OCI-LY1 (cell line): ENCODE results near the gene CRYBG3.

Source experiments
- H2AFZ ChIP-seq: fragments of 200-600 bp; sonication (generic), shearing (Covaris generic); 2 replicates; pipeline ENCODE4 v1.6.0; 2014; ENCODE audit warnings: antibody characterized with exemption, mild to moderate bottlenecking, low read length
- H3F3A ChIP-seq: fragments of 200-600 bp; sonication (generic), shearing (Covaris generic); 2 replicates; pipeline ENCODE4 v1.6.0; 2014; ENCODE audit warnings: mild to moderate bottlenecking, antibody characterized with exemption, low read length, moderate library complexity; ENCODE audit not compliant: insufficient read depth
- H3K27ac ChIP-seq: fragments of 200-600 bp; sonication (generic); 2 replicates; pipeline ENCODE4 v1.5.1; 2014; ENCODE audit warnings: low read length, mixed run types, mild to moderate bottlenecking, low read depth; ENCODE audit not compliant: poor library complexity, severe bottlenecking
- H3K27me3 ChIP-seq: fragments of 200-600 bp; sonication (generic); 2 replicates; pipeline ENCODE4 v1.6.0; 2014; ENCODE audit warnings: antibody characterized with exemption, mild to moderate bottlenecking, low read length, moderate library complexity; ENCODE audit not compliant: insufficient read depth
- H3K36me3 ChIP-seq: fragments of 200-600 bp; sonication (generic); 2 replicates; pipeline ENCODE4 v1.6.1; 2014; ENCODE audit warnings: mild to moderate bottlenecking, antibody characterized with exemption, low read length, moderate library complexity, mixed read lengths; ENCODE audit not compliant: insufficient read depth
- H3K4me1 ChIP-seq: fragments of 200-600 bp; sonication (generic); 2 replicates; pipeline ENCODE4 v1.5.1; 2014; ENCODE audit warnings: mild to moderate bottlenecking, low read length, moderate library complexity; ENCODE audit not compliant: insufficient read depth, severe bottlenecking
- H3K4me2 ChIP-seq: fragments of 200-600 bp; sonication (generic), shearing (Covaris generic); 2 replicates; pipeline ENCODE4 v1.6.1; 2014; ENCODE audit warnings: low read length
- H3K4me3 ChIP-seq: fragments of 200-600 bp; sonication (generic); 2 replicates; pipeline ENCODE4 v1.5.1; 2014; ENCODE audit warnings: low read length, low read depth, mild to moderate bottlenecking, mixed read lengths; ENCODE audit not compliant: poor library complexity, severe bottlenecking
- H3K79me2 ChIP-seq: fragments of 200-600 bp; shearing (Covaris generic); 2 replicates; pipeline ENCODE4 v1.6.1; 2016; ENCODE audit warnings: mixed run types, low read length, mixed read lengths; ENCODE audit not compliant: insufficient read depth
- H3K9ac ChIP-seq: fragments of 200-600 bp; sonication (generic), shearing (Covaris generic); 2 replicates; pipeline ENCODE4 v1.6.1; 2014; ENCODE audit warnings: mild to moderate bottlenecking, low read length, mixed read lengths
- H3K9me2 ChIP-seq: fragments of 200-600 bp; sonication (generic), shearing (Covaris generic); 2 replicates; pipeline ENCODE4 v1.6.1; 2014; ENCODE audit warnings: low read depth, mild to moderate bottlenecking, low read length, mixed read lengths
- H3K9me3 ChIP-seq: fragments of 200-600 bp; shearing (Covaris generic); 2 replicates; pipeline ENCODE4 v1.6.1; 2014; ENCODE audit warnings: low read length, mixed read lengths
- H4K20me1 ChIP-seq: fragments of 200-600 bp; sonication (generic), shearing (Covaris generic); 2 replicates; pipeline ENCODE4 v1.6.0; 2016; ENCODE audit warnings: mild to moderate bottlenecking, low read length; ENCODE audit not compliant: insufficient read depth
- EZH2 ChIP-seq: fragments of 200-600 bp; sonication (generic), shearing (Covaris generic); IDR thresholded peaks from 2 replicates; pipeline ENCODE4 v1.8.0; 2017; ENCODE audit warnings: borderline replicate concordance, mixed run types, mild to moderate bottlenecking, antibody characterized with exemption, low read length, moderate library complexity, mixed read lengths
- TF ChIP-seq, protein P1 (sequence below): fragments of 200-600 bp; sonication (generic), shearing (Covaris generic); IDR thresholded peaks from 2 replicates; pipeline ENCODE4 v1.5.1; 2017; ENCODE audit warnings: mild to moderate bottlenecking, antibody characterized with exemption, low read length, moderate library complexity, mixed read lengths

Gene CRYBG3

DNA sequence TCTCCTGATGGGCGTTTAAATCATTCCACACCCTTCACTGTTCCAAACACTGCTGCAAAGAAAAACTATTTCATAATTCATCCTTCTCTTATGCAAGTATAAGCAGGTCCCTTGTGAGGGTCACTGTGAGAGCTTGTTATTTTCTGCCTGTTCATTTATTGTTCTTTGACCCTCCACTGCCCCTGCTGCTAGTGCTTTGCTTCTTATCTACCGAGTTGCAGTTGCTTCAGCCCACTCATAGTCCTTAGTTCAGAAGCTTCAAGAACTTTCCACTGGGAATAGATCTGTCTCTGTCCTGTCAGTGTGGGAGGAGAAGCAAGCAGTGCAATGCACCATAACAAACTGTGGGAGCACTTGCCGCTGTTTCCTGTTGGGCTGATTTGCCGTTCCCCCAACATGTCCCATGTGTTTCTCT, 110.6 kb downstream of the CRYBG3 start:
- Histone ChIP-seq H3K4me3 (no peak overlapping the region), H2AFZ (no peak overlapping the region), H3K9me2 (no peaks in the 10 kb centered on the region), H3K4me2 (no peak overlapping the region), H3K9ac (no peak overlapping the region), H3K9me3 (no peaks in the 10 kb centered on the region), H3K4me1 (no peaks in the 10 kb centered on the region), H3K27me3 (no peaks in the 10 kb centered on the region), H3F3A (no peaks in the 10 kb centered on the region), H3K27ac (no peak overlapping the region), H3K79me2 (no peaks in the 10 kb centered on the region), H3K36me3 (no peaks in the 10 kb centered on the region), H4K20me1 (no peaks in the 10 kb centered on the region)
- no peak for TF ChIP-seq EZH2
- TF ChIP-seq, protein P1, sequence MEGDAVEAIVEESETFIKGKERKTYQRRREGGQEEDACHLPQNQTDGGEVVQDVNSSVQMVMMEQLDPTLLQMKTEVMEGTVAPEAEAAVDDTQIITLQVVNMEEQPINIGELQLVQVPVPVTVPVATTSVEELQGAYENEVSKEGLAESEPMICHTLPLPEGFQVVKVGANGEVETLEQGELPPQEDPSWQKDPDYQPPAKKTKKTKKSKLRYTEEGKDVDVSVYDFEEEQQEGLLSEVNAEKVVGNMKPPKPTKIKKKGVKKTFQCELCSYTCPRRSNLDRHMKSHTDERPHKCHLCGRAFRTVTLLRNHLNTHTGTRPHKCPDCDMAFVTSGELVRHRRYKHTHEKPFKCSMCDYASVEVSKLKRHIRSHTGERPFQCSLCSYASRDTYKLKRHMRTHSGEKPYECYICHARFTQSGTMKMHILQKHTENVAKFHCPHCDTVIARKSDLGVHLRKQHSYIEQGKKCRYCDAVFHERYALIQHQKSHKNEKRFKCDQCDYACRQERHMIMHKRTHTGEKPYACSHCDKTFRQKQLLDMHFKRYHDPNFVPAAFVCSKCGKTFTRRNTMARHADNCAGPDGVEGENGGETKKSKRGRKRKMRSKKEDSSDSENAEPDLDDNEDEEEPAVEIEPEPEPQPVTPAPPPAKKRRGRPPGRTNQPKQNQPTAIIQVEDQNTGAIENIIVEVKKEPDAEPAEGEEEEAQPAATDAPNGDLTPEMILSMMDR = no peak

GRCh38 chr3:97934980-97935695, 113.3 kb downstream of the CRYBG3 start:
- H3K9me2 ChIP-seq = no peaks in the 10 kb centered on the region
- H3F3A ChIP-seq = no peaks in the 10 kb centered on the region
- no peaks in the 10 kb centered on the region for H3K79me2 ChIP-seq
- no peaks in the 10 kb centered on the region for H3K36me3 ChIP-seq
- no peak overlapping the region for H3K4me3 ChIP-seq
- no peak overlapping the region for H3K4me2 ChIP-seq
- H3K27me3 ChIP-seq = no peaks in the 10 kb centered on the region
- H3K9ac ChIP-seq = no peak overlapping the region
- no peaks in the 10 kb centered on the region for H3K9me3 ChIP-seq
- TF ChIP-seq, protein P1 = no peak
- no peak for TF ChIP-seq EZH2
- H3K4me1 ChIP-seq = no peaks in the 10 kb centered on the region
- no peak overlapping the region for H2AFZ ChIP-seq
- H4K20me1 ChIP-seq = no peaks in the 10 kb centered on the region
- no peak overlapping the region for H3K27ac ChIP-seq

DNA sequence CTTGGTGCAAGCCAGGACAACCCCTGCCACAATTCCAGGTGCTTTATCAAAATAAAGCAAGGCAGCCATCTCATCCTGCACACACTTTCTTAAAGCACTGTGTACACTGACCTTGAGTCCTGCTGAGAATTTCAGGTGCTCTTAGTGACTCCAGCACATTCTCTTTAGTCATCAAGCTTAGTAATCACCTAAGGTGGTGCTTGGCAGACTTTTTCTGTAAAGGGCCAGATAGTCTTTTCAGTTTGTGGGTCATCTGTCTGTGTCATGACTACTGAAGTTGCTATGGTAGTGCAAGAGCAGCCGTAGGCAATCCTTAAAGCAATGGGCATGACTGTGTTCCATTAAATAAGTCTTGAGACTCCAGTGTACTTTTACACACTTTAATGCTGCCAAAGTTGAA, 114.0 kb downstream of the CRYBG3 start:
- no peak overlapping the region for H2AFZ ChIP-seq
- H3K4me2 ChIP-seq = no peak overlapping the region
- H3K79me2 ChIP-seq = no peaks in the 10 kb centered on the region
- H3K4me3 ChIP-seq = no peak overlapping the region
- H4K20me1 ChIP-seq = no peaks in the 10 kb centered on the region
- no peaks in the 10 kb centered on the region for H3F3A ChIP-seq
- H3K9me2 ChIP-seq = no peaks in the 10 kb centered on the region
- H3K27ac ChIP-seq = no peak overlapping the region
- no peaks in the 10 kb centered on the region for H3K36me3 ChIP-seq
- no peak overlapping the region for H3K9ac ChIP-seq
- TF ChIP-seq EZH2 = no peak
- TF ChIP-seq, protein P1 = no peak
- no peaks in the 10 kb centered on the region for H3K4me1 ChIP-seq
- no peaks in the 10 kb centered on the region for H3K27me3 ChIP-seq
- H3K9me3 ChIP-seq = no peaks in the 10 kb centered on the region
